Measurements from ENCODE around the gene INS.
"Not testable (repeated sequence)": the region's sequence is repeated elsewhere in the genome, so short reads cannot be mapped to it uniquely, and the experiment has no call there.

Gene INS

GRCh38 chr11:2179516-2179915, 18.5 kb upstream of the INS start:
- H3K36me3 Mint-ChIP-seq (ENCODE audit: low read depth), result no peaks in the 10 kb centered on the region
- H3K27me3 Mint-ChIP-seq (ENCODE audit: low read depth), result no peaks in the 10 kb centered on the region
- no peaks in the 10 kb centered on the region for H3K9me3 Mint-ChIP-seq
- H3K4me3 Mint-ChIP-seq, result no peak overlapping the region
- H3K4me1 Mint-ChIP-seq (ENCODE audit: low read depth), result no peaks in the 10 kb centered on the region
- no peak overlapping the region for H3K27ac Mint-ChIP-seq

- Mint-ChIP-seq H3K9me3 (no peaks in the 10 kb centered on the region), H3K4me1 (ENCODE audit: low read depth) (no peaks in the 10 kb centered on the region), H3K4me3 (no peak overlapping the region), H3K27ac (no peak overlapping the region), H3K27me3 (ENCODE audit: low read depth) (no peaks in the 10 kb centered on the region), H3K36me3 (ENCODE audit: low read depth) (no peaks in the 10 kb centered on the region)
Measured at GRCh38 chr11:2178906-2179494, 18.0 kb upstream of the INS start.

- H3K9me3 Mint-ChIP-seq; H3K4me3 Mint-ChIP-seq; H3K4me1 Mint-ChIP-seq (ENCODE audit: low read depth); H3K36me3 Mint-ChIP-seq (ENCODE audit: low read depth); H3K27ac Mint-ChIP-seq; H3K27me3 Mint-ChIP-seq (ENCODE audit: low read depth): not testable (repeated sequence)
Measured at GRCh38 chr11:2178055-2178773, 17.2 kb upstream of the INS start.

- Mint-ChIP-seq H3K4me3 (no peak overlapping the region), H3K27ac (no peak overlapping the region), H3K36me3 (ENCODE audit: low read depth) (no peaks in the 10 kb centered on the region), H3K9me3 (no peaks in the 10 kb centered on the region), H3K4me1 (ENCODE audit: low read depth) (no peaks in the 10 kb centered on the region), H3K27me3 (ENCODE audit: low read depth) (no peaks in the 10 kb centered on the region)
Measured at GRCh38 chr11:2177076-2177475, 16.1 kb upstream of the INS start.

- H3K27ac Mint-ChIP-seq, result no peak overlapping the region
- H3K36me3 Mint-ChIP-seq (ENCODE audit: low read depth), result no peaks in the 10 kb centered on the region
- H3K27me3 Mint-ChIP-seq (ENCODE audit: low read depth), result no peaks in the 10 kb centered on the region
- H3K9me3 Mint-ChIP-seq, result no peaks in the 10 kb centered on the region
- no peaks in the 10 kb centered on the region for H3K4me1 Mint-ChIP-seq (ENCODE audit: low read depth)
- H3K4me3 Mint-ChIP-seq, result no peak overlapping the region
Measured at GRCh38 chr11:2176389-2176900, 15.4 kb upstream of the INS start.

GRCh38 chr11:2175659-2176058, 14.7 kb upstream of the INS start:
- H3K9me3 Mint-ChIP-seq, result no peaks in the 10 kb centered on the region
- no peaks in the 10 kb centered on the region for H3K36me3 Mint-ChIP-seq (ENCODE audit: low read depth)
- H3K4me3 Mint-ChIP-seq, result no peak overlapping the region
- no peaks in the 10 kb centered on the region for H3K4me1 Mint-ChIP-seq (ENCODE audit: low read depth)
- H3K27me3 Mint-ChIP-seq (ENCODE audit: low read depth), result no peaks in the 10 kb centered on the region
- no peak overlapping the region for H3K27ac Mint-ChIP-seq

- Mint-ChIP-seq H3K4me3 (no peak overlapping the region), H3K27ac (no peak overlapping the region), H3K9me3 (no peaks in the 10 kb centered on the region), H3K27me3 (ENCODE audit: low read depth) (no peaks in the 10 kb centered on the region), H3K4me1 (ENCODE audit: low read depth) (no peaks in the 10 kb centered on the region), H3K36me3 (ENCODE audit: low read depth) (no peaks in the 10 kb centered on the region)
Measured at GRCh38 chr11:2174361-2174760, 13.4 kb upstream of the INS start.

GRCh38 chr11:2173761-2174160, 12.8 kb upstream of the INS start:
- no peak overlapping the region for H3K27ac Mint-ChIP-seq
- no peak overlapping the region for H3K4me3 Mint-ChIP-seq
- H3K9me3 Mint-ChIP-seq, result no peaks in the 10 kb centered on the region
- no peaks in the 10 kb centered on the region for H3K4me1 Mint-ChIP-seq (ENCODE audit: low read depth)
- no peaks in the 10 kb centered on the region for H3K27me3 Mint-ChIP-seq (ENCODE audit: low read depth)
- H3K36me3 Mint-ChIP-seq (ENCODE audit: low read depth), result no peaks in the 10 kb centered on the region

GRCh38 chr11:2173150-2173693, 12.2 kb upstream of the INS start:
- Mint-ChIP-seq H3K27me3 (ENCODE audit: low read depth) (no peaks in the 10 kb centered on the region), H3K4me1 (ENCODE audit: low read depth) (no peaks in the 10 kb centered on the region)

GRCh38 chr11:2172676-2173075, 11.7 kb upstream of the INS start:
- H3K4me1 Mint-ChIP-seq (ENCODE audit: low read depth), result no peaks in the 10 kb centered on the region
- no peak overlapping the region for H3K4me3 Mint-ChIP-seq
- H3K27ac Mint-ChIP-seq, result no peak overlapping the region
- H3K27me3 Mint-ChIP-seq (ENCODE audit: low read depth), result no peaks in the 10 kb centered on the region
- no peaks in the 10 kb centered on the region for H3K36me3 Mint-ChIP-seq (ENCODE audit: low read depth)
- H3K9me3 Mint-ChIP-seq, result no peaks in the 10 kb centered on the region

More at GRCh38 chr11:2173150-2173693, 12.2 kb upstream of the INS start:
- H3K9me3 Mint-ChIP-seq, result no peaks in the 10 kb centered on the region
- no peak overlapping the region for H3K4me3 Mint-ChIP-seq
- H3K36me3 Mint-ChIP-seq (ENCODE audit: low read depth), result no peaks in the 10 kb centered on the region
- H3K27ac Mint-ChIP-seq, result no peak overlapping the region

GRCh38 chr11:2171591-2172003, 10.6 kb upstream of the INS start, which contains the start of gene TH:
Gene TH (minus strand): TSS chr11:2171815. CDS start chr11:2171786, 29 bp downstream.
- H3K27ac Mint-ChIP-seq, result no peak within 1 kb of the TSS
- no peaks in the 10 kb centered on the region for H3K36me3 Mint-ChIP-seq (ENCODE audit: low read depth)
- no peaks in the 10 kb centered on the region for H3K4me1 Mint-ChIP-seq (ENCODE audit: low read depth)
- no peaks in the 10 kb centered on the region for H3K27me3 Mint-ChIP-seq (ENCODE audit: low read depth)
- no peaks in the 10 kb centered on the region for H3K9me3 Mint-ChIP-seq
- no peak within 1 kb of the TSS for H3K4me3 Mint-ChIP-seq

GRCh38 chr11:2169626-2170570, 8.9 kb upstream of the INS start:
- H3K4me1 Mint-ChIP-seq (ENCODE audit: low read depth), result no peaks in the 10 kb centered on the region
- H3K9me3 Mint-ChIP-seq, result no peaks in the 10 kb centered on the region
- H3K27me3 Mint-ChIP-seq (ENCODE audit: low read depth), result no peaks in the 10 kb centered on the region
- no peaks in the 10 kb centered on the region for H3K36me3 Mint-ChIP-seq (ENCODE audit: low read depth)
- H3K27ac Mint-ChIP-seq, result no peak overlapping the region
- no peak overlapping the region for H3K4me3 Mint-ChIP-seq

- H3K4me1 Mint-ChIP-seq (ENCODE audit: low read depth), result no peaks in the 10 kb centered on the region
- H3K27me3 Mint-ChIP-seq (ENCODE audit: low read depth), result no peaks in the 10 kb centered on the region
- no peaks in the 10 kb centered on the region for H3K36me3 Mint-ChIP-seq (ENCODE audit: low read depth)
- no peaks in the 10 kb centered on the region for H3K9me3 Mint-ChIP-seq
- no peak overlapping the region for H3K27ac Mint-ChIP-seq
- H3K4me3 Mint-ChIP-seq, result no peak overlapping the region
Measured at GRCh38 chr11:2169005-2169378, 8.0 kb upstream of the INS start.

- Mint-ChIP-seq H3K27ac (no peak overlapping the region), H3K36me3 (ENCODE audit: low read depth) (no peaks in the 10 kb centered on the region), H3K4me1 (ENCODE audit: low read depth) (no peaks in the 10 kb centered on the region), H3K27me3 (ENCODE audit: low read depth) (no peaks in the 10 kb centered on the region), H3K9me3 (no peaks in the 10 kb centered on the region), H3K4me3 (no peak overlapping the region)
Measured at GRCh38 chr11:2168286-2169004, 7.4 kb upstream of the INS start.
